GM19193 (cell line): Measurements from ENCODE around the gene NFKB1.

Source experiments
- POLR2A ChIP-seq: IDR thresholded peaks from 4 replicates; pipeline ENCODE4 v1.6.1; 2011; ENCODE audit not compliant: insufficient read depth, insufficient read length; ENCODE audit errors: extremely low read depth

Gene NFKB1

DNA sequence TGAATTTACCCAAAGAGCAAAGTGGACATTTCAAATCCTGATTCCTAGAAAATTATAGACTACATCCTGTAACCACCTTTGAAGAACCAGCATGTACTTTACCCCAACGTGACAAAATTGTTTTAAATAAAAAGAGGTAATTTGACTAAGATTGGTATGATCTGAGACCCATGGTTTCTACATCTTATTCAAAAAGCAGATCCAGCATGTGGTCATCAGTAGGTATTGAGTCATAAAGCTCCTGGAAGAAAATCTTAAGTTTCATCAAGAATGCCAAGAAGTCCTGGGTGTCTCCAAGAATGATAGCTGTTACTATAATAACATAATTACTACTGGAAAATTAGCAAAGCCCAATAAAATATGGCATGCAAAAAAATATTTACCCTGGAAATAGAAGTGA is 61.8 kb downstream of the NFKB1 start:
- TF ChIP-seq POLR2A = no peak

DNA sequence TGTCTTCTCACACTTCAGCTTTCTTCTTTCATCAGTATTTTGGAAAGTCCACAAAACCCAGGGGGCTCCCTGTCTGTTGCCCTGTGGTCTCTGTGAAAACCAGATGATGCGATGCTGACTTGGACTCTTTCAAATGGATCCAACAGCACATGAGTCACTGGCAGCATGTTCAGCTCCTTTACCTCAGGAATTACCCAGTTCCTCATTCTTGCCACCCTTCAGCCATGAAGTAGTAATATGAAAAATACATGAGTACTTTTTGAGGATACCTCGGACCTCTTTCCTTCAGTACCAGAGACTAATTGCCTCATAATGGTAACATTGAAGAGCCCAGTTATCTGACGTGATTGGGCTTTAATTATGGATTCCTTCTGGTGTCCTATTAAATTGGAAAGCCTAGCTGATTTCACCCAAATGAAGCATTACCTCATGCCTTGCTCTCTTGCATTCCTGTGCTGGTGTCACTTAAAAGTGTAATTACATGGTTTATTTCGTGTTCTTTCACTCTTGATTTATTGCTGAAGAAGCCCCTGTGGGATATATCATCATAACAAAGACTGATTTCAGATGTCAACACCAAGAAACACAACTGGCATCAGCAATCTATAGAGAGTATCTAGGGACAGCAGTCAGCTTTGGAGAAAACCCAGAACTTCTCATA is 63.4 kb downstream of the NFKB1 start:
- no peak for TF ChIP-seq POLR2A

DNA sequence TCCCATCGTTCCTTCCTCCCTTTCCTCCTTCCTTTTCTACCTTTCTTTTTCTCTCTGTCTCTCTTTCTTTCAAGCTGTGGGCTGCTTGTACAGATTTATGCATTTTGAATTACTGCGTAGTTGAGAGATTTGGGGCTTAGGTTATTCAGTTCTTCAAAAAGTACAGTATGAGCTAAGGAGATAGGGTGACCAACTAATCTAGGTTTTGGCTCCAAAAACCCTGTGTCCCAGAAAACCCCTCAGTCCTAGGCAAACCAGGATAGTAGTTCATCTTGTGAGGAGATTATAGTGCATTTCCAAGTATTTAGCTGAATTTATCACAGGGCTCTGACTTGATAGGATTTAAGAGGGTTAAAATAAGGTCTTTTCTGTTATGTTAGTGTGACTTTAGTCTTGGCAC is 64.5 kb downstream of the NFKB1 start:
- no peak for TF ChIP-seq POLR2A

DNA sequence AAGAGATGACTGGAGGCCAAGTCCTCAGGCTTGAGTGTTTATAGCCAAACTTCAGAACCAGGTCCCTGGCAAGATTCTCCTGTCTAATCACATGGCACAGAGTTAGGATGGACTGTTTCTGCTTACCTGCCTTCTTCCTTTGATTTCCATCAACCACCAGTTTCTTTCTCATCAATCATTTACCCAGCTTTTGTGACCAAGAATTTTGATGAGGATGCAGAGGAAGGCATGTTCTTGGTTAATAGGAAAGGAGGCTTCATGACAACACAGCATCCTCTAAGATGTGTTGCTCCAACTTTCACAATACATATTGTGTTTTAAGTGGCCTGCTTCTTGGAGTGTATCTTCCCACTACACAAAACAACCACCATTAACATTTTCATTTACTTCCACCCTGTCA is 65.3 kb downstream of the NFKB1 start:
- TF ChIP-seq POLR2A = no peak

DNA sequence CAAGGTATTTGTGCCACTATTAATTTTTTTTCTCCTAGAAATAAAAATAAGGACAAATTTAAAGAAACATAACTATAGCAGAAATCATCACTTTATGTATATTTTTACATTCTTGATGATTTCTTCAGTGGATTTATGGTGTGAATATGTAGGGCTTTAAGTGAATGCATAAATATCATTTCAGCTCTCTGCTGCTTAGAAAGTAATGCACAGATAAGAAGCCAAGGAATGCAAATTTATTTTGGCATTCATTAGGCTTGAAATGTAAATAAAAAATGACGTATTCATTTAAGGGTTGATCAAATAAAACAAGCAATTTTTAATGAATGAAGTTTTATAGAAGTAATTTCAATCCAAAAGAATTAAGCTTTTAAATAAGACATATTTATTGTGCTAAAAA is 66.3 kb downstream of the NFKB1 start:
- no peak for TF ChIP-seq POLR2A

DNA sequence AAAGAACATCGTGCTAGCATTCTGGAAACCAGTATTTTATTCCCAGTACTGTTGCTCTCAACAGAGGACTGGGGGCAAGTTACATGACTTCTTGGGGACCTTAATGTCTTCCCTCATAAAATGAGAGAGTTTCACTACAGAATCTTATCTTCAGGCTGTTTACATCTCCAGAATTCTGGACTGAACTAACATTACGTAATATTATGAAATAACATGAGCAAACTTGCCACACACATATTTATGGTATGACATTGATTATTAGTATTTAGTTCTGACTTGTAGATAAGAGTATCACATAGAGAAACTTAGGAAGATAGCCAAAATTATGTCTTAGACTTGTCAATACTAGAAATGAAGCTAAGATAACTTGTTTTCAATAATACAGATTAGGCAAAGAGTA is 68.0 kb downstream of the NFKB1 start:
- TF ChIP-seq POLR2A = no peak

DNA sequence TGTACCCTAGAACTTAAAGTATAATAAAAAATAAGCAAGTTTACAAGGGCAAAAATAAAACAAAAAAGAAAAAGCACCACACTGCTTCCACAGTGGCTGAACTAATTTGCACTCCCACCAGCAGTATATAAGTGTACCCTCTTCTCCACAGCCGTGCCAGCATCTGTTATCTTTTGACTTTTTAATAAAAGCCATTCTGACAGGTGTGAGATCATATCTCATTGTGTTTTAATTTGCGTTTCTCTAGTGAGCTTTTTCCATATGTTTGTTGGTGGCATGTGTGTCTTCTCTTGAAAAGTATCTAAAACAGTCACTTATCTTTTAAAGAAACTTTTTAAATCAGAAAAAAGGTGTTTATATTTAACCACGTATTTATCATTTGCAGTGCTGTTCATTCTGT is 71.3 kb downstream of the NFKB1 start:
- no peak for TF ChIP-seq POLR2A

DNA sequence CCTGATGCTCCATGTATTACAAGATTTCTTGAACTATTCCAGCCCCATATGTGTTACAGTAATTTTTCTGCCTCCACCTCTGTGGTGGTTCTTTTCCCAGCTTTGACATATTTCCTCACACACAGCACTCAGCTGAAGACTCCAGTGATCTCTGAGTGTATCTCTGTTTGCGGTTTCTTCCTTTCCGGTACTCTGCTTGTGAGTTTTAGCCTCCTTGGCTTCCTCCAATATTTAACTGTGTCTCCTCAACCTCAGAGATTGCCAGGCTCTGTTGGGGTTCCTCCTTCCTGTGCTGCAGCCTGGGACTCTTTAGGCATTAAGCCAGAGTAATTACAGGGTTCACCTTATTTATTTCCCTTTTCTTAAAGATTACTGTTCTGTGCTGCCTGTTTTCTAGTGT is 73.2 kb downstream of the NFKB1 start:
- TF ChIP-seq POLR2A = no peak

DNA sequence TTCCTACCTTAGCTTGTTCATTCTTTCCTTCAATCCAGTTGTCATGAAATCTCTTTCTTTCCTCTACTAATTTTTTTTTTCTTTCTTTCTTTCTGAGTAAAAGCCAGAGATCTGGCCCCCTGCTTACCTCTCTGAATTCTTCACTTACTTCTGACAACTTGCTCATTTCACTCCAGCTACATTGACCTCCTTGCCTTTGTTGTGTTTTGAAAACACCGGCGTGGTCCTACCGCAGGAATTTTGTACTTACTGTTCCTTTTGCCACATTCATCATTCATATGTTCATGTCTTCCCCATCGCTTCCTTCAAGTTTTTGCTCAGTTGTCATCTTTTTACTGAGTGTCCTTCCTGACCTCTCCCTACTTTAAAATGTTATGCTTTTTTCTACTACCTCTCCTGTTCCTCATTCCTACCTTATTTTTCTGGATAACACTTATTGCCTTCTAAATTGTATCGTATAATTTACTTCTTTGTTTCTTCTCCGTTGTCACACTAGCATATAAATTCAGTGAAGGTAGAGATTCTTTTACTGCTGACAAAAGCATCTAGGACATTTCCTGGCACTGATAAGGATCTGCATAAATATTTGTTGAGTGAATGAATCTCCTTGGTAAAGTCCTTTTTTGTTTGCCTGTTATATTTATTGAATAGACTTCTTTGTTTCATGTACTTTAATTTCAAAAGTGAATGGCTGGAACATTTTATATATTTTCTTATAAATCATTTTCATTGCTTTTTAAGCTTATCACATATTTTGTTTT is 74.4 kb downstream of the NFKB1 start:
- no peak for TF ChIP-seq POLR2A

DNA sequence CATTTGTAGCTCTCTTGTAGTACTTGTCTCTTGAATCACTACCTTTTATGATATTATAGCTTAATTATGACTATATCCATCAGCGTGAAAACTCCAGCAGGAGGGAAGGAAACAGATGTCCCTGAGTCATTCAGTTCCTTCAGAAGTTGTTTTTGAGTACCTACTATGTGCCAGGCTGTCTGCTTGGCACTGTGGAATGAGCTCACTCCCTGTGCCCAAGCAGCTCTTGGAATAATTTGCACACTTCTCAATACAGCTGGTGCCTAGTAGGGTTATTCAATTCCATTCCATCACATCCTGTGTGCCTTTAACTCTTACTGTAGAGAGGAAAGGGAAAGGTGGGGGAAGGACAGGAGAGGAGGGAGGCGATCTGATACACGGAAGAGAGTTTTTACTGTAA is 77.1 kb downstream of the NFKB1 start:
- TF ChIP-seq POLR2A = no peak

DNA sequence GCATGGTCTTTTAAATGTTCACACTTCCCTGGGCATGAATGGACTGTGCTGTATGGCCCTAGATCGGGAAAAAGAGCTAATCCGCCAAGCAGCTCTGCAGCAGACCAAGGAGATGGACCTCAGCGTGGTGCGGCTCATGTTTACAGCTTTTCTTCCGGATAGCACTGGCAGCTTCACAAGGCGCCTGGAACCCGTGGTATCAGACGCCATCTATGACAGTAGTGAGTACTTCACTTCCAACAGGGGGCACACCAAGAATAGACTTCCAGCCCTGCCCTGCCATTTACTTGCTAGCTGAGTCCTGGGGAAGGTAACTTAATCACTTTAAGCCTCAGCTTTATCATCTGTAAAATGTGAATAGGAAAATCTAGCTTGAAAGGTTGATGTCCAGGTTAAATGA is 77.7 kb downstream of the NFKB1 start:
- no peak for TF ChIP-seq POLR2A

DNA sequence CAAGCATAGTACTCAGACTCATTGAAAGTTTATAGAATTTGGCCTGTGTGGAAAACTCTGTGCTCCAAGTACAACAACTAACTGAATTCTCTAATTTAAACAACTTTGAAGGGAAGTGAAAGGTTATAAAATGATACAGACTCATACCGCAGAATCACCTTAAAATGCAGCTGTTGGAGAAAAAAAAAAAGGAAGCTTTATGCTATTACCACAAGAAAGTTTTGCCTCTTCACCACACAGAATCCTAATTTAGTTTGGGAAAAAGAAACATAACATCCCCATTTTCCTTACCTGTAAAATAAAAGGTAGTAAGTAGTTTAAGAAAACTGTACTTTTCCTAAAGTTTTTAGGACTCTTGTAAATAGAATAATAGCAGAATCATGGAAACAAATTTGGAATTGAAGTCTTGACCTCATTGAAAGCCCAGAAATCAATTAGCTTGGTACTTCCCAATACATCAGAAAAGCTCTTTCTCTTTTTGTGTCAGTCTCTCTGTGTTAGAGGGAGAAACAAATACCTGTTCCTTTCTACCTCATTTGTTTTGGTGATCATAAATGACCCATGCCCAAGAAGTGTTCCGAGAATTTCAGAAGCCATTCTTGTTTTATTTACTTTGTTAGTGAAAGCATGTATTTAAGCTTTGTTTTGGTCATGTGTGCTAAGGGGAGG is 78.8 kb downstream of the NFKB1 start:
- no peak for TF ChIP-seq POLR2A

DNA sequence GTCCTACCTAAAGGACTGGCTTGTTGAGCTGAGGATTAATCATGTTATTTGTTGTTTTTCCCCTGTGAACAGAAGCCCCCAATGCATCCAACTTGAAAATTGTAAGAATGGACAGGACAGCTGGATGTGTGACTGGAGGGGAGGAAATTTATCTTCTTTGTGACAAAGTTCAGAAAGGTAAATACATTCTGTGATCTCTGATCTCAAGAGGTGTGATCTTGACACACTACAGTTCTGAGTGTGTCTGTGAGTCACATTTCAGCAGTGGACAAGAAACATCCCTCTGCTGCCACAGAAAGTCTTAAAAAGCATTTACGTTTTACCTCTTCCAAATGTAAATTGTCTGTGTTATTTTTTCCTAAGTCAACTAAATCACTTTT is 79.3 kb downstream of the NFKB1 start:
- no peak for TF ChIP-seq POLR2A

DNA sequence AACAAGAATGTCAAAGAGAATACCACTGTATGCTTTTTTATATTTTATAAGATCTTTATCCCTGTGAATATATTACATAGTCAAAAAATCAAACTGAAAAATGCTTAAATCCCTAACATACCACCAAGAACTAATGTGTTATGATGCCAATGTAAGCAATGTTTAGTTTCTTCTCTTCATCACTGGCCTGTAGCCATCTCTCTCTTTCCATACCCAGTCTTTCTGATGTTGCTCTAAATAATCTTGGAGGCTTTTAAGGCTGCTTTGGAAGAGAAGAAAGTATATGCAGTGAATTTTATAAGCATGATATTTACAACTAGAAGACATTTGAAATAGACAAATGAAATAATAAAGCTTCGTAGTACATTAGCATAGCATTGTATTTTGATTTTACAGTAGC is 82.9 kb downstream of the NFKB1 start:
- no peak for TF ChIP-seq POLR2A

DNA sequence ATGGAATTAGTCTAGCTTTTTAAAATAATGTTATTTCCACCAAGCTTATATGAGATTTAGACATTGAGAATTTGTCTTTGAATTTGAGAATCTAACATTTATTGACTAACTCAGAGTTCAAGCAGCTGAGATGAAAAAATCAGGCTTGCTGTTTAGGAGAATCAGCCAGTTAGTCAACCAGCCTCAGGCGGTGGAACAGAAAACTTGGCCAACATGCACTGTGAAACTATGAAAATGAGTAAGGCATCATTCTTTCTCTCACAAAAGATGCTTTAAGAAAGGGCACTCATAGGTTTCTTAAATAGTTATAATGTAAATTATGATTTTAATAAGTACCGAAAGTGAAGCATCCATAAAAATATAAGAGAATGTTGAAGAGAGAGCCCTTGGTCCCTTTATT is 84.2 kb downstream of the NFKB1 start:
- TF ChIP-seq POLR2A = no peak

DNA sequence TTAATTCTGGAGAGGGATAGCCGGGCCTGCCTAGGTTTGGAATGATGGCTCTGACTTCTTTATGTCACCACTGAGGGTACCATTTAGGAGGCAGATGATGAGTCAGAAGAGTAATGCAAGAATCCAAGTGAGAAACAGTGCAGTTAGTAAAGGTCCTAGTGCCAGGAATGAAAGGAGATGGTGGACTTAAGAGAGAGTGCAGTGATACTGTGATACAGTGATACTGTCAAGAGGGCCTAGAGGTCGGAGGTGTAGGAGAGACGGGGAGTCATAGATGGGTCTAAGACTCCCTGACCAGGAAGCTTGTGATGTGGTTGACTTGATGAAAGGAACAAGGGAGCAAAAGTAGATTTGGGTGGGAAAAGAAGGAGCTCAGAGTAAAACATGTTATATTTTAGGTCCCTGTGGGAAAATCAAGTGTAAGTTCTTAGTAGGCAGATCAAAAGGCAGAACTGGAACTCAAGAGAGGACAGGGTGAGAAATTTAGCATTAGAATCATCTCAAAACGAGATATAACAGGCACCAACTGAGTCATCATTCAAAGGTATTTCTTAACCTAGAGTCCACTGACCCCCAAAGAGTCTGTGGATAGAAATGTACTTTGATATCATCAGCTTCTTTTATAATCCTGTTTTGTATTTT is 85.0 kb downstream of the NFKB1 start:
- no peak for TF ChIP-seq POLR2A

DNA sequence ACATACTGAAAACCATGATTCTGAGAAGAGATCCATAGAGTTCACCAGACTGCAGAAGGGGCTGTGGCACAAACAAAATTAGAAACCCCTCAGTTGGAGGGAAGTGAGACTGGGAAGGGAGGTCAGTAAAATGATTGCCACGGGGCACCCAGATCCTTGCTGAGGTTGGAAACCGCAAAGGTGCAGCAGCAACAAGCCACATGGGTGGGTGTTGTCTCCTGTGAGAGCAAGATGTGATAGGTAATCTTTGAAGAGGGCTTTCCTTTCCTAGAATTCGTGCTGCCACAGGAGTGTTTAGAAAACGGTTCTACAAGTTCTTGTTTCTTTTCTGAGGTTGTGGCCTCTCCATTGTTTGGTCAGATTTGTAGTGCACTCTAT is 85.5 kb downstream of the NFKB1 start:
- no peak for TF ChIP-seq POLR2A

DNA sequence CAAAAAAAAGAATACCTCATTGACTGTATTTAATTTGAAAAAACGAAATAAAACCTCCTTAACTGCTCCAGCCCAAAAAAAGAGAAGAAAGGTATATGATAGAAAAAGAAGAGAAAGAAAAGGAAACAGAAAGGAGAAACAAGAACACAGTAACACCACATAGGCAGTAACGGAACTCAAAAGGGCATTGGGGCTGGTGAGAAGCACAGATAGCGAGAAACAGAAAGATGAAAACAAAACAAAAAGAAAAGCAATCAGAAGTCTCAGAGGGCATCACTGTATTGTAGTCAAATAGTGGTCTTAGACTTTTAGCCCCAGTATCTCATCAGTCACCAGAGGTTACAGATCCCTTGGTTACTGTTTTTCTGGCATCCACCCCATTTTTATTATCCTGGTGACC is 88.6 kb downstream of the NFKB1 start:
- TF ChIP-seq POLR2A = no peak
